ENCODE measurements around the gene ADCY5. TPM values are rescaled to one million over a fixed set of nuclear protein-coding genes. Genes with fewer than 3 reads are reported as not detected.

ADCY5 gene
- total and polyA plus RNA-seq, 2 donors (not counting 1 experiment from before 2014, with no cell fraction given), result not detected

GRCh38 chr3:123367467-123368154, 81.3 kb downstream of the ADCY5 start:
- H3K27ac ChIP-seq (ENCODE audit: low read length in 2 of 2), result no peak overlapping the region
- H3K4me3 ChIP-seq (ENCODE audit: control extremely low read depth in 1 of 5, extremely low read depth in 1 of 5, insufficient read depth in 1 of 5, low read depth in 2 of 5, low read length in 4 of 5), result no peak overlapping the region
- H3K4me2 ChIP-seq (replicated peaks; ENCODE audit: low read depth, low read length, poor library complexity, severe bottlenecking), result no peak overlapping the region
- H4K20me1 ChIP-seq (ENCODE audit: control insufficient read depth, insufficient read depth, low read length, poor library complexity, severe bottlenecking), result no peaks in the 10 kb centered on the region
- no peak overlapping the region for H3K9ac ChIP-seq (ENCODE audit: low read length)
- H3K27ac Mint-ChIP-seq, result no peak overlapping the region
- 92% methylated on average over 2 of the region's 9 CpGs for WGBS (ENCODE audit: insufficient coverage)
- intact Hi-C loops (cut with micrococcal nuclease), result no loop called here
- TF ChIP-seq EZH2 (IDR thresholded peaks at IDR 0.05; ENCODE audit: borderline replicate concordance, insufficient read depth, low read depth, low read length, poor library complexity, severe bottlenecking) (no peak), CTCF (IDR thresholded peaks at IDR 0.05) (no peak)
- ChIA-PET POLR2A (no interaction called here), CTCF (interaction anchor here (0.5 kb wide), 1 partner anchor 205 kb away, joined by 3 read pairs; no protein-coding TSS in a partner anchor)
- no peak for DNase-seq
- no peak for ATAC-seq (ENCODE audit: low read depth)
- H3K36me3 ChIP-seq (replicated peaks in 1 of 2; ENCODE audit: control extremely low read depth in 1 of 2, control insufficient read depth in 1 of 2, extremely low read depth in 1 of 2, insufficient read depth in 2 of 2, low read length in 1 of 2), result no peaks in the 10 kb centered on the region
- peaks cover 24% of the 10 kb centered on the region for H3K27me3 Mint-ChIP-seq
- no peaks in the 10 kb centered on the region for H3K79me2 ChIP-seq (ENCODE audit: control insufficient read depth, insufficient read depth, low read length)
- no peak overlapping the region for H3K4me3 Mint-ChIP-seq
- H3K4me1 Mint-ChIP-seq, result no peaks in the 10 kb centered on the region
- H3K4me1 ChIP-seq (ENCODE audit: control insufficient read depth in 2 of 2, insufficient read depth in 2 of 2, low read length in 2 of 2), result no peaks in the 10 kb centered on the region
- peaks cover 0 to 16% (median 0%) of the 10 kb centered on the region in 3 donors for H3K9me3 ChIP-seq (ENCODE audit: control extremely low read depth in 1 of 3, control insufficient read depth in 2 of 3, insufficient read depth in 1 of 3, low read length in 2 of 3)
- H2AFZ ChIP-seq (ENCODE audit: insufficient read depth, low read depth, low read length, poor library complexity, severe bottlenecking), result no peak overlapping the region
- no peaks in the 10 kb centered on the region for H3K9me3 Mint-ChIP-seq (ENCODE audit: insufficient read depth)
- peaks cover 0 to 4% (median 0%) of the 10 kb centered on the region in 4 experiments for H3K27me3 ChIP-seq (replicated peaks in 1 of 4; ENCODE audit: control extremely low read depth in 1 of 4, control insufficient read depth in 3 of 4, insufficient read depth in 4 of 4, low read length in 3 of 4)

GRCh38 chr3:123365450-123366143, 83.3 kb downstream of the ADCY5 start:
- H2AFZ ChIP-seq (ENCODE audit: insufficient read depth, low read depth, low read length, poor library complexity, severe bottlenecking), result no peak overlapping the region
- no peak overlapping the region for H3K4me2 ChIP-seq (replicated peaks; ENCODE audit: low read depth, low read length, poor library complexity, severe bottlenecking)
- WGBS (ENCODE audit: insufficient coverage), result 79% methylated on average over 5 of the region's 6 CpGs

More at GRCh38 chr3:123365450-123366143, 83.3 kb downstream of the ADCY5 start:
- H3K79me2 ChIP-seq (ENCODE audit: control insufficient read depth, insufficient read depth, low read length), result no peaks in the 10 kb centered on the region
- peaks cover 22% of the 10 kb centered on the region for H3K27me3 Mint-ChIP-seq
- intact Hi-C loops (cut with micrococcal nuclease), result no loop called here
- no peak for TF ChIP-seq CTCF (IDR thresholded peaks at IDR 0.05)
- TF ChIP-seq EZH2 (IDR thresholded peaks at IDR 0.05; ENCODE audit: borderline replicate concordance, insufficient read depth, low read depth, low read length, poor library complexity, severe bottlenecking), result no peak
- H3K9me3 ChIP-seq (ENCODE audit: control extremely low read depth in 1 of 3, control insufficient read depth in 2 of 3, insufficient read depth in 1 of 3, low read length in 2 of 3), result peaks cover 0 to 16% (median 0%) of the 10 kb centered on the region in 3 donors
- DNase-seq, result no peak
- H3K27ac Mint-ChIP-seq, result no peak overlapping the region
- no peak overlapping the region for H3K4me3 Mint-ChIP-seq
- H3K4me3 ChIP-seq (ENCODE audit: control extremely low read depth in 1 of 5, extremely low read depth in 1 of 5, insufficient read depth in 1 of 5, low read depth in 2 of 5, low read length in 4 of 5), result no peak overlapping the region
- no peak overlapping the region for H3K27ac ChIP-seq (ENCODE audit: low read length in 2 of 2)
- no peaks in the 10 kb centered on the region for H3K36me3 ChIP-seq (replicated peaks in 1 of 2; ENCODE audit: control extremely low read depth in 1 of 2, control insufficient read depth in 1 of 2, extremely low read depth in 1 of 2, insufficient read depth in 2 of 2, low read length in 1 of 2)
- no peaks in the 10 kb centered on the region for H3K4me1 ChIP-seq (ENCODE audit: control insufficient read depth in 2 of 2, insufficient read depth in 2 of 2, low read length in 2 of 2)
- no peaks in the 10 kb centered on the region for H3K4me1 Mint-ChIP-seq
- H3K9me3 Mint-ChIP-seq (ENCODE audit: insufficient read depth), result no peaks in the 10 kb centered on the region
- no peak for ATAC-seq (ENCODE audit: low read depth)
- no peaks in the 10 kb centered on the region for H4K20me1 ChIP-seq (ENCODE audit: control insufficient read depth, insufficient read depth, low read length, poor library complexity, severe bottlenecking)
- H3K27me3 ChIP-seq (replicated peaks in 1 of 4; ENCODE audit: control extremely low read depth in 1 of 4, control insufficient read depth in 3 of 4, insufficient read depth in 4 of 4, low read length in 3 of 4), result peaks cover 0 to 1% (median 0%) of the 10 kb centered on the region in 4 experiments
- no peak overlapping the region for H3K9ac ChIP-seq (ENCODE audit: low read length)
- POLR2A ChIA-PET, result no interaction called here
- CTCF ChIA-PET, result no interaction called here
